HG03139 (cell line): ENCODE measurements around the gene KIF6.
"Not testable (repeated sequence)": the region's sequence is repeated elsewhere in the genome, so short reads cannot be mapped to it uniquely, and the experiment has no call there.

ENCODE experiments used
- ATAC-seq: cut with Tn5 transposase; IDR thresholded peaks from one replicate; pipeline ENCODE4 v1.9.1; 2021; ENCODE audit not compliant: unreplicated experiment

The KIF6 gene

DNA sequence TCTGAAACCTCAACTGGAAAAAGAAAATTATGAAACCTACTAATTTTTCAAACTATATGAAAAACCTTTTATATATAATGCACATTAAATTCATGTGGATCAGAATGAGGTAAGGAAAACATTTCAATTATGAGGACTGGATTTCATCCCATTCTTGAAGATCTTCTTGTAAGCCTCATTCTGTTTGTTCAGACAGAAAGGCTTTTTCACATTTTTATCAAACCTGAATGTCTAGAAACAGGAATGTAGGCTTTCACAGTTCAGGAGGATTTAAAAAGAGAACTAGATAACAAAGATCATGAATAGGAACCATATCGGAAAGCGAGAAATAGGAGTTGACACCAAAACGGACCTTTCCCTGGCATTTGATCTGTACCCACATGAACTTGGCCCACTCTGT, 210.2 kb downstream of the KIF6 start:
- no peak for ATAC-seq

DNA sequence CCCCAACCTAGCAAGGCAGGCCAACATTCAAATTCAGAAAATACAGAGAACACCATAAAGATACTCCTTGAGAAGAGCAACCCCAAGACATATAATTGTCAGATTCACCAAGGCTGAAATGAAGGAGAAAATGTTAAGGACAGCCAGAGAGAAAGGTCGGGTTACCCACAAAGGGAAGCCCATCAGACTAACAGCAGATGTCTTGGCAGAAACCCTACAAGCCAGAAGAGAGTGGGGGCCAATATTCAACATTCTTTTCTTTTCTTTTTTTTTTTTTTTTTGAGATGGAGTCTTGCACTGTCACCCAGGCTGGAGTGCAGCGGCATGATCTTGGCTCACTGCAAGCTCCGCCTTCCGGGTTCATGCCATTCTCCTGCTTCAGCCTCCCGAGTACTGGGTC, 215.4 kb downstream of the KIF6 start:
- not testable (repeated sequence) for ATAC-seq

DNA sequence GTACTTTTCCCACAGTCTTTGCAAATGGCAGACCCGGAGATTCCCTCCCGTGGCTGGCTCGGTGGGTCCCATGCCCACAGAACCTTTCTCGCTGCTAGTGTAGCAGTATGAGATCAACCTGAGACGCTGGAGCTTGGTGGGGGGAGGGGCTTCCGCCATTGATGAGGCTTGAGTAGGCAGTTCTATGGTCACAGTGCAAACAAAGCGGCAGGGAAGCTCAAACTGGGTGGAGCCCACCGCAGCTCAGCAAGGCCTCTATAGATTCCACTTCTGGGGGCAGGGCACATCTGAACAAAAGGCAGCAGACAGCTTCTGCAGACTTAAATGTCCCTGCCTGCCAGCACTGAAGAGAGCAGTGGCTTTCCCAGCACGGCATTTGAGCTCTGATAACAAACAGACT, 216.7 kb downstream of the KIF6 start:
- ATAC-seq: no peak

DNA sequence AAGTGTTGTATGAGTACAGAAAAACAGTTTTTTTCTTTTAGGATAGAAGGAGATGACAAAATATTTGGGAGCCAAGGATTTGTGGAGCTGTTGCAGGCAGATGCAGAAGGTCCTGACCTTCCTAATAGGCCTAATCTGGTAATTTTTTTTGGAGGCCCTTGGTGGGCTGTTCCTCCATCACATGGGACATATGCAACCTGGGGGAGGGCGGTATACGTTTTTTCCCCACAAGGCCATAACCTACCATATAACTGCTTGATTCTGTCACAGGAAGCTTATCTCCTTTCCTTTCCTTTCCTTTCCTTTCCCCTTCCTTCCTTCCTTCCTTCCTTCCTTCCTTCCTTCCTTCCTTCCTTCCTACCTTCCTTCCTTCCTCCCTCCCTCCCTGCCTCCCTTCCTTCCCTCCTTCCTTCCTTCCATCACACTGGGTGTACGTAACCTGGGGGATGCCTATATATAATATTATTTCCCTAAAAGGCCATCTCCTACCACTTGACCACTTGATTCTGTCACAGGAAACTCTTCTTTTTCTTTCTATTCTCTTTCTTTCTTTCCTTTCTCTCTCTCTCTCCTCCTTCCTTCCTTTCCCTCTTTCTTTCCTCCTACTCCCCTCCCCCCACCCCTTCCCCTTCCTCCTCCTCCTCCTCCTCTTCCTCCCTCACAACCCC, 217.7 kb downstream of the KIF6 start:
- ATAC-seq: no peak

DNA sequence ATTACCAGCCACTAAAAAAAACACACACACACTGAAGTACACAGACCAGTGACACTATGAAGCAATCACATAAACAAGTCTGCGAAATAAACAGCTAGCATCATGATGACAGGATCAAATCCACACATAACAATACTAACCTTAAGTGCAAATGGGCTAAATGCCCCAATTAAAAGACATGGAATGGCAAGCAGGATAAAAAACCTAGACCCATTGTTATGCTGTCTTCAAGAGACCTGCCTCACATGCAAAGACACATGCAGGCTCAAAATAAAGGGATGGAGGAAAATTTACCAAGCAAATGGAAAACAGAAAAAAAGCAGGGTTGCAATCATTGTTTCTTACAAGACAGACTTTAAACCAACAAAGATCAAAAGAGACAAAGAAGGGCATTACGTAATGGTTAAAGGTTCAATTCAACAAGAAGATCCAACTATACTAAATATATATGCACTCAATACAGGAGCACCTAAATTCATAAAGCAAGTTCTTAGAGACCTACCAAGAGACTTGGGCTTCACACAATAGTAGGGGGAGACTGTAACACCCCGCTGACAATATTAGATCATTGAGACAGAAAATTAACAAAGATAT, 222.7 kb downstream of the KIF6 start:
- ATAC-seq: not testable (repeated sequence)

DNA sequence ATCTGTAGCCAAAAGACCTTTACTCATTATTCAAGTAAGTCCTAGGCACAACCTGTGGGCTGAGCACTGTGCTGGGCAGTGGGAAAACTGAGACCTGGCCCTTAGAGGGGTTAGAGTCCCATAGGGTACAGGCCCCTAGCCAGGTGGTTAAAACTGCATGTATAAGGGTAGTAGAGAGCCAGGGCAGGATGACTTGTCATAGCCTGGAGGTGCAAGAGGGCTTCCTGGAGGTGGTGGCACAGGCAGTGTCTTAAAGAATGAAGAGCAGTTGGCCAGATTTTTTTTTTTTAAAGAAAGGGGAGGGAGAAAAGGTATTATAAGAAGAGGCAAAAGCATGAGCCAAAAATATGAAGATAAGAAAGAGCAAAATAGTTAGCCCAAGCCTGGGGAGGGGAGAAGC, 226.2 kb downstream of the KIF6 start:
- no peak for ATAC-seq

DNA sequence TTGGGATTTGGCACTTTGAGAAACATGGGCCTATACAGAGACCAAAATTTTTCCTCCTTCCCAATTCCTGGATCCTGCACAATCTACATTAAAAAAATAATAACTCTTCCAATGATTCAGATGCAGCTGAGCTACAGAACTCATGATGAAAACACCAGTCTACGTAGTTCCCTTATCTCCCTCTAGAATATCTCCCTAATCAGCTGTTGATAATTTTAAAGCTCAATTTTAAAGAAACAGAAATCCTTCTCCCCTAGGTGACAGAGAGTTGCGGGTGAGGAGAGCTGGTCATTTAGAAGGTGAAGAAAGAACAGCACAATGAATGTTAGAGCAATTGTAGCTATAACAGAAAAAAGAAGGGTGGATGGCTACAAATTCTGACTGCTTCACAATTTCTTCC, 227.1 kb downstream of the KIF6 start:
- no peak for ATAC-seq

DNA sequence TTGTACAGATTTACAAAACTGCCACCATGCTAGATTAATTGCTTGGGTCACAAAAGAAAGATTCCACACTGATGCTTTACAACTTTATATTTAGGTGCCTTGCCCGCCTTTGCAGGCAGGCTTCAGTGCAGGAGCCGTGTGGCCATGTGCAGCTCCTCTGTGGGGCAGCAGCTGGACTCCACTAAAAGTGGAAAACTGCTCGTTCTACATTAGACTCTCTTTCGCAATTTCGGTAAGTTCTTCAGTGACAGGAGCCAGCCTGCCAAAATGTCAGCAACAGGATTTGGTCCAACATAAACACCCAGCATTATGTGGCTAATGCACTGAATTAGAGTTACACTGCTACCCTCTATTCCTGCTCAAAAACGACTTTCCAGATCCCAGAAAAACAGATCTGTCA, 228.3 kb downstream of the KIF6 start:
- ATAC-seq: no peak

DNA sequence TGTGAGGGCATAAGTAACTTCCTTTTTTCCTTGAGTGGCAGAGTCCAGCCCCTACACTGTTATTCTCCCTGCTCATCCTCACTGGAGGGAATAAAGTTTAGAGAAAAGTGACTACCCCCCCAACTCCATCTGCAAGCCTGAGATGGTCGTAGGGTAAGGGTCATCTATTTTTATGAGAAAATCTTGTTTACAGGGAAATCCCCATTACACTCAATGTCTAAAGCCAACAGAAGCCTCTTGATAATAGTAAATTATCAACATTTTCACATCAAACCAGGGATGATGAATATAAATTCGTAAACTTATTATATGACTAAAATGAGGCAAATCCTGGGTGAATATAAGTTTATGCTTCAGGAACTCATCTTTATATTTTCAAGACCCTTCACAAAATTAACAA, 228.8 kb downstream of the KIF6 start:
- no peak for ATAC-seq

DNA sequence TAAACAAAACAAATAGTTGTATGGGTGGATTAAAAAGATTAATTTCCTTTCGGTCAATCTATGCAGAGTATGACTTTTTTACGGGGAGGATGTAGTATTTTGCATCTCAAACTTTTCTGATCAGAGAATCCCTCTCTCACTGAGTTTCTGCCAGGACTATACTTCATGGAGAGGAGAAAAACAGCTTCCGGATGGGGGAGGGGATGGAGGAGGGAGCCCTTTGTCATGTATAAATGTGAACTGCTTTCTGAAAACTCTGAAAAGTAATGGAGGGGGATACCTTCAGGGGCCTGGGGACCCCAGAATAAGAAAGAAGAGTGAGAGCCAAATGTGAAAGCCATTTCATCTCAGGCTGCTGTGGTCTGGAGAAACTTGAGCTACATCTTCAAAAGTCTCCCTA, 229.6 kb downstream of the KIF6 start:
- no peak for ATAC-seq

DNA sequence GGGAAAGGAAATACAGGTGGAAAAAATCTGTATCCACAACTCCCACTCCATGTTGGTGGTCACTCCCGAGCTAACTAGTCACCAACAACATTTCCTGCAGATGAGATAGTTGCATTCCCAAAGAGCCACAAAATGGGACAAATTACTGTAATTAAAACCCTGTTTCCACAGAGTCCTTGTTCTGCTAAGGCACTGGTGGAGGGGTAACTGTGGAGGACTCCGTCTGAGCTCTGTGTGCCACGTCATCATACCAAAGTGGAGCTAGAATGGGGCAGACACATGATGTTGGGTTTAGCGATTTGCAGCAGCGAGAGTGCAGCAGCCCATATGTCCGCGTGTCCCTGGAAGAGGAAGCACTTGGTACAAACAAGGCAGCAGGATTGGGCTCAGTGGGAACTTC, 230.2 kb downstream of the KIF6 start:
- ATAC-seq: no peak

DNA sequence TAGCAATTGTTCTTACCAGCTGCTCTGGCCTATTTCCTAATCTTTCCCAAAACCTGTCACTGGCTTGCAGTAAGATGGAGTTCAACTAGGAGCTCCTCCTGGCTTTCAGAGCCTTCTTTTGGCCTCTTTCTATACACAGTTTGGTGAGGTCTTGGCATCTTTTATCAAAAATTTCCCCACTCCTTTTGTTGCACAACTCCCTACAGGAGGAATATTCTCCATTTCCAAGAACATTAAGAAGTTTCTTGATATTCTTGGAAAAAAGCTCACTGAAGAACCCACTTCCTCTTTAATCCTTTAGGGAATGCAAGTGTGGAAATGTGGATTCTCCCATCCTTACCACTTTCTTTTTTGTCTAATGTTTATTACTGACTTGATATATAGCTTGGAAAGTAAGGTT, 231.4 kb downstream of the KIF6 start:
- ATAC-seq: no peak

DNA sequence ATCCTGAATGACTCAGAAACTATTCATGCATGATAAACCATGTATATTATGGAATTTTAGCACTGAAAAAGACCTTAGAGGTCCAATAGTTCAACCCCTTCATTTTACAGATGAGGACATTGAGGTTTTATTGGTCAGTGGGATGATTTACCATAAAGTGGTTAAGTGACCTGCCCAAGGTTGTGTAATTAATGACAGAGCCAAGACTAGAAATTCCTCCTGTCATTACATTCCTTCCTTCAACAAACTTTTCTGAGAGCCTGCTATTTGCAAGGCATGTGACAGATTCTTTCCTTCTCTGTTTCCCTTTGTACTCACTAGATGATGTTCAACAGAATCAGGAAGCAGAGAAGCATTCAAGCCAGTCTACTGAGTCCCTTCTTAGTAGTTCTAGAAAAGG, 232.0 kb downstream of the KIF6 start:
- ATAC-seq: no peak

DNA sequence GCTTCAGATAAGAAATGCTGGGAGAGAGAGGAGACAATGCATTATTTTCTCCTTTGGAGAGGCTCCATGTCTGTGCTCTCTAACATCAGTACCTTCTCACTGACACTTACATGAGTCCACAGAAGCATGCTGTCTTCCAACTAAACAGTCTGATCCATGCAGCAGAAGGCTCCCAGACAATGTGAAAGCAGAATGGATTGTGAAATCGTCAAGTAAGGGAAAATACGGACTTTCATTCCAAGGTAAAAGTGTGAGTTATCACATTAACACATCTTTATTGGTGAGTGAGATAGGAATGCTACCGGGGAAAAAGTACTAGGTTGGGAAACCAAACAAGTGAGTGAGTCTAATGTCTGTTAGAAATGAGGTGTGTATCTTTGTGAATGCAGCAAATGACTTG, 235.1 kb downstream of the KIF6 start:
- ATAC-seq: no peak

DNA sequence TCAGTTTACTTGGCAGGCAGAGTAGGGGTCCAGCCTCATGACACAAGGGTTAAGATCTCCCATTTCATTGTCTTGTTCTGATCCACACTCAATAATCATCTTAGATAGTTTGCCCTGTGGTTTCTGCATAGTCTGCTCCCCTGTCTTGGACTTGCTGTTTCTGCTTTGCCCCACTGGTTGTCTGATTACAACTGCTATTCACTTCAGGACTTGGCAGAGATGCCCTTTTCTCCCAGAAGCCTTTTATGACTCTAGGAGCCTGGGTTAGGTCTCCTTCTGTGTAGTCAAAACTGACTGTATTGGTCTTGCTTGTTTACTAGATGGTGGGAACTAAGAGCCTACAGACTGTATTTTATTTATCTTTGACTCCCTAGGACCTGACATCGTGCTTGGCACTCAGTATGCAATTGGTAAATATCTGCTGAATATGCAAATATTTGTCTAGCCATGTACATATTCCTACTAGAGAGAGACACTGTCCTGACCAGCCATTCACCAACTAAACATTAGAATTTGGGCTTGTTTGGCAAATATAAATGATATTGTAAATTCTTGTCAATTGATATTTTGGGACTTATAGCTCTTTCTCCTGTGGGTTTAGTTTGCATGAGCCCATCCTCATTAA, 236.8 kb downstream of the KIF6 start:
- no peak for ATAC-seq

DNA sequence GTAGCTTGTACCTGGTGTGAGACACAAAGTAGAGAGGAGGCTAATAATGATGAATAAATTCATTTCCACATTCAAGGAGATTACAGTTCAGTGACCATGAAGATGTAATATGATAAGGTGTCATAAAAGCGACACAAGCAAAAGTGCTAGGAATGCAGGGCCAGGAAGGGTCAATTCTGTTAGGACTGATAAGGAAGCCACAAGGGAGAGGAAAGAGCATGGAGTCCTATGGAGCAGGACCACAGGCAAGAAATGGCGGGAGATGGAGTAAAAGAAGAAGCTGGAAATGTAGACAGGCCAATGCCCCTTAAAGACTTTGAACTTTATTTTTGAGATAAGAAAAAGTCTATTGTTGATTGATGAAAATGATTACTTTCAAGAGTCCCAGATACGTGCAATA, 240.9 kb downstream of the KIF6 start:
- no peak for ATAC-seq

DNA sequence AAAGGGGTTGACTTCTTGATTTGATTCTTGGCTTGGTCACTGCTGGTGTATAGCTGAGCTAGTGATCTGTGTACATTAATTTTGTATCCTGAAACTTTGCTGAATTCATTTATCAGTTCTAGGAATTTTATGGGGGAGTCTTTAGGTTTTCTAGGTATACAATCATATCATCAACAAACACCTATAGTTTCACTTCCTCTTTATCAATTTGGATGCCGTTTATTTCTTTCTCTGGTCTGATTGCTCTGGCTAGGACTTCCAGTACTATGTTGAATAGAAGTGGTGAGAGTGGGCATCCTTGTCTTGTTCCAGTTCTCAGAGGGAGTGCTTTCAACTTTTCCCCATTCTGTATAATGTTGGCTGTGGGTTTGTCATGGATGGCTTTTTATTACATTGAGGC, 245.4 kb downstream of the KIF6 start:
- ATAC-seq: not testable (repeated sequence)

DNA sequence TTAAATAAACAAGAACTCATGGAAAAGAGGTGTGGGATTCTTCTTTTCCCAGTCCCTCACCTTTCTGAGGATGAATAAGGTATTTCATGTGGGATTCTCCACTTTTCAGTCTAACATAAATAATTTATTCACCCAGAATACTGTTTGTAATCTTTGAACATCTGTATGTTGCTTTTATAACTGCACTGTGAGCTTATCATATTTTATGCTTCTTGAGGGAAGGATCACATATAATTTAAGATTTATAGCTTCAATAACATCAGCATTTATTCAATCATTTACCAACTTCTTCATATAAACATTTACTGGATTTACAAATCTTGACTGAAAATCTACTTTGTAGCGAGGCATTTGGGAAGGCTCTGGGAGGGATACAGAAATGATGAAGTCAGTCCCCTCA, 248.5 kb downstream of the KIF6 start:
- no peak for ATAC-seq

DNA sequence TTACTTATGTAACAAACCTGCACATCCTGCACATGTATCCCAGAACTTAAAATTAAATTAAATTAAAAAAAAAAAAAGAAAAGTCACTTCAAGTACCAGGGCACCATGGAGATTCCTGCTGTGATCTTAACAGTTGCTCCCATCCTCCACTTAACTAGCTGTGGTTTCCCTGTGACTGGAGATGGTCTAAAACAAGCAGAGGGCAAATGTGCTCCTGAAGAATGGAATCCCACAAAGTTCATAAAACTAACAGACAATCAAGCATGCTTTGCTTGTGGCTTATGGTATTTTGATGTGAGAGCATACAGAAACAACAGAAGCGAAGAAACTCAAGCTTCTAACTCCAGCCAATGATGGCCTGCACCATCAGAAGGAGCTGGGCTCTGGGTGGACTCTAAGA, 249.1 kb downstream of the KIF6 start:
- ATAC-seq: no peak

DNA sequence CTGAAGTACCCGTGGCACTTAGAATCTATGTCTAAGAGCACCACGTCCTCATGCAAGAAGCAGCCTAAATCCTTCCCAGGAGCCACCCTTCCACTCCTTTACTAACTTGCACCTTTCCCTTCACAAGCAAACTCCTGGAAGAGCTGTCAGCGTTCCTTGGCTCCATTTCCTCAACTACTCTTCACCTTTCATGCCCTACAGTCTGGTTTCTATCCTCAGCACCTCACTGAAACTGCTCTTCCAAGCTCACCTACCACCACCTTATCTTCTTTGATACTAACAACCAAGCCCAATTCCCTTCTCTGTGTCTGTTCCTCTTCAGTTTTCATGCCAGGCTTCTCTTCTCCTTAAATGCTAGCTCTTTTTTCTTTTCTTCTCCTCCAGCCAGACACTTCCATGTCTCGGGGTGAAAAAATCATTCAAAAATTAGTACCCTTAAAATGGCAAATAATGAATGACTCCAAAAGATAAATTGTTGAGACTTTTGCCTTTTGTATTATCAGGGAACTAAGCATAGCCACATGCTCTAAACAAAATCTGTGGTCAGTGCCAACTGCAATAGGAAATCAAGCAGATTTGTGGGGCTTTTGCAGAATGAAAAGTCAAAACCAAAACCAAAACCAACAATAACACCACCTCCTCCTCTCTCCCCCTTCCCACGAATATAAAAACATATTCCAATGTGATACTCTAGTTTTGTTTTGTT, 253.1 kb downstream of the KIF6 start:
- no peak for ATAC-seq

DNA sequence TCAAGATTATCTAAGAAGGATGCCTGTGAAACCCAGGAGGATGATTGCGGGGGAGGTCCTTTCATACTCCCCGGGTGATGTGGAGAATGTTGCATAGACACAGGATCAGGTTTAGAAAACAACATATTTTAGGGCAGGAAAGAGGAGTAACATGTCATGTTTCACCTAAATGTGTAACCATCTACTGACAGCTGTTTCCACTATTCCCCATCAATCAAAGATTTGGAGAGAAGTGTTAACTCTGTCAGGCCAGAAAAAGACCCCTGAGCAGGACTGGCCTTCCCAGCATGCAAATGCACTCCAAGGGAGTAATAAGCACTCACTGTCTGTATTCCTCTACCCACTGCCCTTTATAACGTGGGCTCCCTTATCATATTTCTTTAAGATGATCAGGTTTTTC, 254.7 kb downstream of the KIF6 start:
- no peak for ATAC-seq

DNA sequence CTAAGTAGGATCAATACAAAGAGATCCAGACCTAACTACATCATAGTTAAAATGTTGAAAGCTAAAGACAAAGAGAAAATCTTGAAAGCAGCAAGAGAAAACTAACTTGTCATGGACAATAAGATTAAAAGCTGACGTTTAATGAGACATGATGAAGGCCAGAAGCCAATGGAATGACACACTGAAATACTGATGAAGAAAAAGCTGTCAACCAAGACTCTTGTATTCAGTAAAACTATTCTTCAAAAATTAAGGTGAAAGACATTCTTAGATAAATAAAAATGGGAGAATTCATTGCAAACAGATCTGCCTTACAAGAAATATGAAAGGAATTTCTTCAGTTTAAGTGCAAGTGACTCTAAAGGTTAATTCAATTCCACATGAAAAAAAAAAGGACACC, 256.8 kb downstream of the KIF6 start:
- ATAC-seq: no peak
